ENCODE results near the gene SBF1. TPM values are rescaled to one million over a fixed set of nuclear protein-coding genes. Genes with fewer than 3 reads are reported as not detected.
"Not testable (repeated sequence)": the region's sequence is repeated elsewhere in the genome, so short reads cannot be mapped to it uniquely, and the experiment has no call there.

The SBF1 gene
- total RNA-seq, 4 donors from 2014 or later = 48.5 to 77.7 (median 68.3) TPM

DNA sequence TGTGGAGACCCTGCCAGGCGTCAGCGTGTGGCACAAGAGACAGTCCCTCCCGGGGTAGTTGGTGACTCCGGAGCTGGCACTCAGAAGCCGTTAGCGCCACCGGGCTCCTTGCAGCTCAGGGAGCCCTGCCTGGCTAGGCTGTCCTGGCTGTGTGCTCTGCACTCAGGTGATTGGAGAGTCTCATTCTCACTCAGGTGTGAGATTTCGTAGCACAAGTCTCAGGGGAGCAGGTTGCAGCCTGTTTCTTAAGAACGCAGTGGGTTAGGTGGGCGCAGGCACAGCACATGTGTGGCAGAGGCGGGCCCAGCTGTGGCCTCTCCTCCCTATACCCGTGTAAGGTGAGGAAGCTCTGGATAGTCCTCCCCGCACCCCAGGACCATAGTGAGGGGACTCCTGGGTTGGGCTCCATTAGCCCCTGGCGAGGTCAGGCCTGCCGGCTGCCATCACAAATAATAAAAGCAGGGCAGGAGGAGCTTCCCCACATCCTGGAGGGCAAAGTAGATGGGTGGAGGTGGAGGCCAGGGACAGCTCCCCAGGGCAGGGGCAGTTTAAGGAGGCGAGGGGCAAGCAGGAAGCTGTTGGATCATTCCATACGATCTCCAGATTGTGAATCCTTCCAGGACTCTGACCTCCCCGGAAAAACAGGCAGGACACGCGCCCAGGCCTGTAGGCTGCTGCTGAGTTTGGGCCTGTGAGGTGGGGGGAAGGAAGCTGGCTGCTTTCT, 39.4 kb downstream of the SBF1 start:
- no peaks in the 10 kb centered on the region for H3K9me3 ChIP-seq
- peaks cover 2 to 86% (median 28%) of the 10 kb centered on the region in 3 donors for H3K36me3 ChIP-seq
- no peaks in the 10 kb centered on the region for H3K27me3 ChIP-seq
- TF ChIP-seq POLR2A (IDR thresholded peaks at IDR 0.05) (no peak), EP300 (IDR thresholded peaks at IDR 0.05) (no peak)
- TF ChIP-seq, protein P1, sequence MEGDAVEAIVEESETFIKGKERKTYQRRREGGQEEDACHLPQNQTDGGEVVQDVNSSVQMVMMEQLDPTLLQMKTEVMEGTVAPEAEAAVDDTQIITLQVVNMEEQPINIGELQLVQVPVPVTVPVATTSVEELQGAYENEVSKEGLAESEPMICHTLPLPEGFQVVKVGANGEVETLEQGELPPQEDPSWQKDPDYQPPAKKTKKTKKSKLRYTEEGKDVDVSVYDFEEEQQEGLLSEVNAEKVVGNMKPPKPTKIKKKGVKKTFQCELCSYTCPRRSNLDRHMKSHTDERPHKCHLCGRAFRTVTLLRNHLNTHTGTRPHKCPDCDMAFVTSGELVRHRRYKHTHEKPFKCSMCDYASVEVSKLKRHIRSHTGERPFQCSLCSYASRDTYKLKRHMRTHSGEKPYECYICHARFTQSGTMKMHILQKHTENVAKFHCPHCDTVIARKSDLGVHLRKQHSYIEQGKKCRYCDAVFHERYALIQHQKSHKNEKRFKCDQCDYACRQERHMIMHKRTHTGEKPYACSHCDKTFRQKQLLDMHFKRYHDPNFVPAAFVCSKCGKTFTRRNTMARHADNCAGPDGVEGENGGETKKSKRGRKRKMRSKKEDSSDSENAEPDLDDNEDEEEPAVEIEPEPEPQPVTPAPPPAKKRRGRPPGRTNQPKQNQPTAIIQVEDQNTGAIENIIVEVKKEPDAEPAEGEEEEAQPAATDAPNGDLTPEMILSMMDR (IDR thresholded peaks at IDR 0.05) = no peak
- no peak overlapping the region for H3K4me3 ChIP-seq
- 84 to 87% methylated on average over 18 to 20 of the region's 20 CpGs for WGBS, 2 donors
- H3K4me1 ChIP-seq = no peaks in the 10 kb centered on the region
- DNase-seq (ENCODE audit: low spot score in 2 of 2) = no peak
- no peak overlapping the region for H3K27ac ChIP-seq

DNA sequence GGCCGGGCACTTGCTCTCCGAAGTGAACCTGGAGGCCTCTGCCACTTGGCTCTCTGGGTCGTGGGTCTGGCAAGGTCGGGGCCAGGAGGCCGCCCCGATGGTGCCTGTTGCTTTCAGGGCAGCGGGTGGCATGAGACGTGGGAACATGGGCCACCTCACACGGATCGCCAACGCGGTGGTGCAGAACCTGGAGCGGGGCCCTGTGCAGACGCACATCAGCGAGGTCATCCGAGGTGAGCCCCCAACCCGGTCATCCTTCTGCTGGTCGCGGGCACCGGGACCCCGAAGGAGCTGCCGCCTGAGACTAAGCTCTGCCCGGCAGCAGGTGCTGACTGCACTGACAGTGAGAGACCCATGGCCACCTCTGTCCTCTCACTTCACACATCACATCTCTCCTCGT, 40.0 kb downstream of the SBF1 start:
- Histone ChIP-seq H3K27me3 (no peaks in the 10 kb centered on the region), H3K27ac (no peak overlapping the region), H3K4me3 (no peak overlapping the region), H3K4me1 (no peaks in the 10 kb centered on the region), H3K36me3 (peaks cover 2 to 86% (median 28%) of the 10 kb centered on the region in 3 donors), H3K9me3 (no peaks in the 10 kb centered on the region)
- 88 to 93% methylated on average over 21 to 24 of the region's 24 CpGs for WGBS, 2 donors
- DNase-seq (ENCODE audit: low spot score in 2 of 2) = no peak
- TF ChIP-seq POLR2A (IDR thresholded peaks at IDR 0.05) (no peak), EP300 (IDR thresholded peaks at IDR 0.05) (no peak)
- TF ChIP-seq, protein P1 (IDR thresholded peaks at IDR 0.05) = no peak

DNA sequence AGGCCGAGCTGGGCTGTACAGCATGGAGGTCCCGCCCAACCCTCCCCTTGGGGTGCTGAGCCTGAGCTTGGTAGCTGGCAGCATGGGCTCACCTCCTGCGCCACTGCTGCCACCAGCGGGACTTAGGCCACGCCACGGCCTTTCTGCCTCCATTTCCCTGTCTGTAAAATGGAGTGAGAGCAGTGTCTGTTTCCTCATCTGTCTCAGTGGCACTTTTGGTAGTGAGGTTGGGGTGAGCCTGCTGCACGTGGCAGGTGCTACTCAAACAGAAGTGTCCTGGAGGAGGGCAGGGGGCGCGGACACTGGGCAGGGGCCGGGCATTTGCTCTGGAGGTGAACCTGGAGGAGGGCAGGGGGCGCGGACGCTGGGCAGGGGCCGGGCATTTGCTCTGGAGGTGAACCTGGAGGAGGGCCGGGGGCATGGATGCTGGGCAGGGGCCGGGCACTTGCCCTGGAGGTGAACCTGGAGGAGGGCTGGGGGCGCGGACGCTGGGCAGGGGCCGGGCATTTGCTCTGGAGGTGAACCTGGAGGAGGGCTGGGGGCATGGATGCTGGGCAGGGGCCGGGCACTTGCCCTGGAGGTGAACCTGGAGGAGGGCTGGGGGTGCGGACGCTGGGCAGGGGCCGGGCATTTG, 41.8 kb downstream of the SBF1 start:
- H3K4me3 ChIP-seq; H3K4me1 ChIP-seq; H3K27me3 ChIP-seq; H3K9me3 ChIP-seq; H3K27ac ChIP-seq; DNase-seq (ENCODE audit: low spot score in 2 of 2): not testable (repeated sequence)
- peaks cover 0 to 85% (median 25%) of the 10 kb centered on the region in 3 donors for H3K36me3 ChIP-seq
- WGBS, 2 donors = 87 to 97% methylated on average over 10 to 16 of the region's 24 CpGs

DNA sequence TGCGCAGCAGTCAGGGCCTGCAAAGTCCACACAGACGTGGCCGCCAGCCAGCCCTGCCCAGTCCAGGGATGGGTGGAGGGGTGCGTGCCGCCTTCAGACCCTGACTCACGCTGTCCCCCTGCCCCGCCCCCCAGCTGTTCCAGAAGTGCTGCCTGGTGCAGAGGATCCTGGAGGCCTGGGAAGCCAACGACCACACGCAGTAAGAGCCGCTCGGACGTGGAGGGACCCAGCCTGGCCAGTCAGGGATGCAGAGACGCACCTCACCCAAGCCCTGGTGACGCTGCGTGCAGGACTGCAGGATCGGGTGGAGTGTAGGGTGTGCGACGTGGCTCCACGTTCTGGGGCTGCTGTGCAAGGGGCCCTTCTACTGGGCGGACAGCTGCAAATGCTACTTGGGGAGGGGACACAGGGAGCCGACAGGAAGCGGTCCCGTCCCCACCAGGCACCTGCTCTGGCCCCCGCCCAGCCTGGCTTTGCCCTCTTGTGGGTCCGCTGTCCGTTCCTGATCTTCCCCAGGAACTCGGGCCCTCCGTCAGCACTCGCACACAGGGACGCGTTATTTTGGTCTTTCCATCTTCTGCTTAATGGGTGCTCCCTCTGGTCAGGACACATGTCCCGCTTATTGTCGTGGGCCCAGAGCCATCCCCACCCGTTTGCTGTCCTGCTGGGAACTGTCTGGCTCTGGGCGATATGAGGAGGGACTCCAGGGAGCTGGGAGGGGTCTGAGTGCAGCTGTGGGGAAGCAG, 42.5 kb downstream of the SBF1 start:
- no peak for TF ChIP-seq EP300 (IDR thresholded peaks at IDR 0.05)
- TF ChIP-seq POLR2A (IDR thresholded peaks at IDR 0.05) = no peak
- TF ChIP-seq, protein P1 (IDR thresholded peaks at IDR 0.05) = no peak
- no peaks in the 10 kb centered on the region for H3K9me3 ChIP-seq
- WGBS, 2 donors = 92 to 96% methylated on average over 23 to 35 of the region's 35 CpGs
- no peak overlapping the region for H3K4me3 ChIP-seq
- no peaks in the 10 kb centered on the region for H3K27me3 ChIP-seq
- DNase-seq (ENCODE audit: low spot score in 2 of 2) = no peak
- no peaks in the 10 kb centered on the region for H3K4me1 ChIP-seq
- no peak overlapping the region for H3K27ac ChIP-seq
- peaks cover 0 to 85% (median 21%) of the 10 kb centered on the region in 3 donors for H3K36me3 ChIP-seq

DNA sequence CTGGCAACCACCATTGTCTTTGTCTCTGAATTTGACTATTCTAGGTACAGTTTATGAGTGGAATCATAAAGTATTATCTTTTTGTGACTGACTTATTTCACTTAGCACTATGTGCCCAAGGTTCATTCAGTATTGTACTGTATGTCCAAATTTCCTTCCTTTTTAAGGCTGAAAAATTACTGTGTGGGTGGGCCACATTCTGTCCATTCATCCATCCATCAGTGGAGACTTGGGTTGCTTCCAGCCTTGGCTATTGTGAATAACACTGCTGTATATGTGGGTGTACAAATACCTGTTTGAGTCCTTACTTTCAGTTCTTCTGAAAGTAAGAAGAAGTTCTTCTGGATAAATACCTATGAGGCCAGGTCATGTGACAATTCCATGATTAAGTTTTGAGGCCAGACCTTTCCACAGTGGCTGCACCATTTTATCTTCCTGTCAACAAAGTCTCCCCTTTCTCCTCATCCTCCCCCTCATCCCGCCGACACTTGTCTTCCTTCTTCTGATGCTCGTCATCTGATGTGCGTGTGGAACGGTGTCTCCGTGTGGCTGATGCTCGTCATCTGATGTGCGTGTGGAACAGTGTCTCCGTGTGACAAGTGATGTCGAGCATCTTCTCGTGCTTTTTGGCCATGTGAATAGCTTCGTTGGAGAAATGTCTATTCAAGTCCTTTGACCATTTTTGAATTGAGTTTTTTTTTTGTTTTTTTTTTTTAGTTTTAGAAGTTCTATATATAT, 49.5 kb downstream of the SBF1 start:
- TF ChIP-seq, protein P1 (IDR thresholded peaks at IDR 0.05) = no peak
- TF ChIP-seq POLR2A (IDR thresholded peaks at IDR 0.05) (no peak), EP300 (IDR thresholded peaks at IDR 0.05) (no peak)
- DNase-seq (ENCODE audit: low spot score in 2 of 2) = no peak
- Histone ChIP-seq H3K4me3 (no peak overlapping the region), H3K4me1 (no peaks in the 10 kb centered on the region), H3K36me3 (peaks cover under 1 to 96% (median 20%) of the 10 kb centered on the region in 3 donors), H3K9me3 (no peaks in the 10 kb centered on the region), H3K27me3 (no peaks in the 10 kb centered on the region), H3K27ac (no peak overlapping the region)
- WGBS, 2 donors = 87 to 90% methylated on average over 12 of the region's 12 CpGs
